H1 (cell line): ENCODE measurements around the gene CUX1. TPM values are rescaled to one million over a fixed set of nuclear protein-coding genes. Genes with fewer than 3 reads are reported as not detected.

Experiments used
- CTCF ChIA-PET: fragments of 300-600 bp; sonication (Branson Sonifier 250); formaldehyde crosslinking; loops from one replicate; lab custom pipeline; 2021; ENCODE audit not compliant: partially characterized antibody; lab: Charles Lee
- POLR2A ChIA-PET: fragments of 300-600 bp; sonication (Branson Sonifier 250); formaldehyde crosslinking; loops from one replicate; lab custom pipeline; 2021; ENCODE audit warnings: inconsistent platforms; ENCODE audit not compliant: partially characterized antibody; lab: Charles Lee
- DNase-seq, 2 experiments: peaks; one replicate each; pipeline versions ENCODE4 v3.0.0 to v3.0.0-alpha.2; 2010 to 2022; ENCODE audit warnings: low spot score in 2 of 2, low read depth in 1 of 2, mixed read lengths in 1 of 2
- FAIRE-seq: peaks from 2 replicates; lab custom pipeline; 2011; peaks lifted over from hg19 to GRCh38; lab: Jason Lieb, UNC
- H2AFZ ChIP-seq: 2 replicates; pipeline ENCODE4 v1.8.1; 2012; ENCODE audit warnings: low read length, inconsistent platforms
- H2AK5ac ChIP-seq: 2 replicates; pipeline ENCODE4 v1.6.1; 2013; ENCODE audit warnings: low read depth, low read length
- H2BK120ac ChIP-seq: replicated peaks from 2 replicates; pipeline ENCODE3; 2013; ENCODE audit warnings: low read depth, low read length, inconsistent platforms
- H2BK12ac ChIP-seq: 2 replicates; pipeline ENCODE4 v1.6.1; 2013; ENCODE audit warnings: low read depth, low read length
- H2BK15ac ChIP-seq: 2 replicates; pipeline ENCODE4 v1.6.1; 2013; ENCODE audit warnings: low read length
- H2BK20ac ChIP-seq: 2 replicates; pipeline ENCODE4 v1.6.1; 2013; ENCODE audit warnings: low read length
- H2BK5ac ChIP-seq: 2 replicates; pipeline ENCODE4 v1.6.1; 2013; ENCODE audit warnings: low read depth, low read length
- H3K14ac ChIP-seq: 2 replicates; pipeline ENCODE4 v1.6.1; 2013; ENCODE audit warnings: inconsistent platforms; ENCODE audit not compliant: insufficient read length
- H3K18ac ChIP-seq: 2 replicates; pipeline ENCODE4 v1.6.1; 2013; ENCODE audit warnings: low read length; ENCODE audit errors: extremely low read depth
- H3K23ac ChIP-seq: 2 replicates; pipeline ENCODE4 v1.6.1; 2013; ENCODE audit warnings: inconsistent platforms; ENCODE audit not compliant: insufficient read length
- H3K23me2 ChIP-seq: 2 replicates; pipeline ENCODE4 v1.6.1; 2013; ENCODE audit warnings: low read depth, low read length
- H3K27ac ChIP-seq: 2 replicates; pipeline ENCODE4 v1.6.1; 2011; ENCODE audit warnings: low read depth, low read length, inconsistent platforms
- H3K27me3 ChIP-seq, 4 experiments: replicated peaks in 1 of 4; 1 replicate in 1 of 4; 2 replicates in 3 of 4; pipeline versions ENCODE4 v1.6.1 to v1.8.1; 2011 to 2013; ENCODE audit warnings: low read length in 3 of 4, mild to moderate bottlenecking in 3 of 4, inconsistent platforms in 2 of 4, mixed read lengths in 2 of 4, moderate library complexity in 1 of 4; ENCODE audit not compliant: control insufficient read depth in 3 of 4, insufficient read depth in 3 of 4; ENCODE audit errors: extremely low read depth in 1 of 4
- H3K36me3 ChIP-seq, 4 experiments: 2 replicates each; pipeline versions ENCODE4 v1.6.1 to v1.8.1; 2011 to 2013; ENCODE audit warnings: mild to moderate bottlenecking in 4 of 4, low read length in 3 of 4, moderate library complexity in 2 of 4, control low read depth in 1 of 4, inconsistent platforms in 1 of 4; ENCODE audit not compliant: insufficient read depth in 4 of 4, control insufficient read depth in 2 of 4
- H3K4ac ChIP-seq: replicated peaks from 2 replicates; pipeline ENCODE3; 2013; ENCODE audit warnings: low read length, low read depth, mixed read lengths, inconsistent platforms; ENCODE audit not compliant: insufficient read length
- H3K4me1 ChIP-seq, 4 experiments: replicated peaks in 1 of 4; 1 replicate in 1 of 4; 2 replicates in 3 of 4; pipeline versions ENCODE4 v1.6.1 to v1.8.1; 2011 to 2013; ENCODE audit warnings: low read length in 3 of 4, inconsistent platforms in 2 of 4, mixed read lengths in 1 of 4; ENCODE audit not compliant: insufficient read depth in 4 of 4, control insufficient read depth in 3 of 4
- H3K4me2 ChIP-seq, 2 experiments: 2 replicates each; pipeline versions ENCODE4 v1.6.1 to v1.8.1; 2011 to 2013; ENCODE audit warnings: low read depth in 2 of 2, low read length in 2 of 2, control low read depth in 1 of 2, inconsistent platforms in 1 of 2, mild to moderate bottlenecking in 1 of 2; ENCODE audit not compliant: insufficient read depth in 1 of 2
- H3K4me3 ChIP-seq, 4 experiments: fragments of 200-600, 300-600 bp in 1 of 4; sonication (generic), shearing (Covaris generic), sonication (Bioruptor Twin) in 1 of 4; 2 replicates each; pipeline versions ENCODE4 v1.5.1 to v1.8.1; 2011 to 2016; ENCODE audit warnings: low read length in 4 of 4, low read depth in 3 of 4, control low read depth in 2 of 4, inconsistent platforms in 2 of 4, mild to moderate bottlenecking in 2 of 4, mixed read lengths in 1 of 4, moderate library complexity in 1 of 4; ENCODE audit not compliant: insufficient read depth in 2 of 4; ENCODE audit errors: extremely low read depth in 1 of 4
- H3K56ac ChIP-seq: replicated peaks from 2 replicates; pipeline ENCODE3; 2013; ENCODE audit warnings: low read depth, mild to moderate bottlenecking, mixed read lengths, low read length, inconsistent platforms; ENCODE audit not compliant: insufficient read length
- H3K79me1 ChIP-seq: 2 replicates; pipeline ENCODE4 v1.6.1; 2013; ENCODE audit warnings: low read depth, low read length, control low read depth
- H3K79me2 ChIP-seq, 2 experiments: 2 replicates each; pipeline versions ENCODE4 v1.6.1 to v1.8.1; 2012 to 2013; ENCODE audit warnings: low read length in 2 of 2, mild to moderate bottlenecking in 2 of 2, inconsistent platforms in 1 of 2; ENCODE audit not compliant: insufficient read depth in 2 of 2, control insufficient read depth in 1 of 2
- H3K9ac ChIP-seq, 4 experiments: replicated peaks in 1 of 4; 1 replicate in 1 of 4; 2 replicates in 3 of 4; pipeline versions ENCODE4 v1.6.1 to v1.8.1; 2011 to 2013; ENCODE audit warnings: low read depth in 3 of 4, low read length in 3 of 4, control low read depth in 2 of 4, mild to moderate bottlenecking in 2 of 4, moderate library complexity in 2 of 4, inconsistent platforms in 1 of 4; ENCODE audit errors: extremely low read depth in 1 of 4
- H3K9me3 ChIP-seq, 2 experiments: 2 replicates each; pipeline versions ENCODE4 v1.6.1 to v1.8.1; 2012 to 2013; ENCODE audit warnings: mild to moderate bottlenecking in 2 of 2, moderate library complexity in 2 of 2, control low read depth in 1 of 2, inconsistent platforms in 1 of 2, low read depth in 1 of 2, low read length in 1 of 2, mixed read lengths in 1 of 2; ENCODE audit not compliant: insufficient read depth in 2 of 2
- H4K20me1 ChIP-seq, 2 experiments: replicated peaks in 1 of 2; 2 replicates each; pipeline versions ENCODE3 to v1.8.1; 2011 to 2013; ENCODE audit warnings: inconsistent platforms in 2 of 2, low read length in 2 of 2, mild to moderate bottlenecking in 1 of 2; ENCODE audit not compliant: insufficient read depth in 2 of 2, control insufficient read depth in 1 of 2
- H4K5ac ChIP-seq: 2 replicates; pipeline ENCODE4 v1.6.1; 2013; ENCODE audit warnings: low read length, low read depth, mixed read lengths, inconsistent platforms; ENCODE audit not compliant: insufficient read length
- H4K8ac ChIP-seq: 2 replicates; pipeline ENCODE4 v1.8.0; 2013; ENCODE audit warnings: mild to moderate bottlenecking, moderate library complexity, low read length, inconsistent platforms; ENCODE audit not compliant: insufficient read depth; ENCODE audit errors: extremely low read depth
- H4K91ac ChIP-seq: replicated peaks from 2 replicates; pipeline ENCODE3; 2013; ENCODE audit warnings: low read length, mixed read lengths, inconsistent platforms; ENCODE audit not compliant: insufficient read length
- ASH2L ChIP-seq: fragments of 200-600, 300-600 bp; sonication (generic); IDR thresholded peaks from one replicate; pipeline ENCODE4 v1.7.1; 2017; ENCODE audit warnings: low read length
- EGR1 ChIP-seq: IDR thresholded peaks from 2 replicates; pipeline ENCODE4 v1.6.1; 2011; ENCODE audit warnings: low read depth, low read length, borderline replicate concordance
- GABPA ChIP-seq: IDR thresholded peaks from 2 replicates; pipeline ENCODE4 v1.6.1; 2011; ENCODE audit warnings: mild to moderate bottlenecking, low read length, moderate library complexity, borderline replicate concordance; ENCODE audit not compliant: insufficient read depth
- GTF2F1 ChIP-seq: IDR thresholded peaks from 2 replicates; pipeline ENCODE4 v1.6.1; 2012; ENCODE audit warnings: low read depth, low read length, improper control_type of control experiment, borderline replicate concordance
- HDAC6 ChIP-seq: IDR thresholded peaks from one replicate; pipeline ENCODE4 v1.7.1; 2012; ENCODE audit warnings: low read depth, mild to moderate bottlenecking, inconsistent platforms, low read length, moderate library complexity
- JUN ChIP-seq: IDR thresholded peaks from 2 replicates; pipeline ENCODE4 v1.6.1; 2011; ENCODE audit warnings: low read depth, mild to moderate bottlenecking, improper control_type of control experiment, low read length
- KDM5A ChIP-seq: fragments of 200-600 bp; IDR thresholded peaks from 2 replicates; pipeline ENCODE4 v1.7.1; 2012; ENCODE audit warnings: mild to moderate bottlenecking, low read length, inconsistent platforms, mixed read lengths
- NANOG ChIP-seq: IDR thresholded peaks from 2 replicates; pipeline ENCODE4 v1.6.1; 2011; ENCODE audit warnings: low read length, low read depth, mild to moderate bottlenecking, inconsistent platforms; ENCODE audit not compliant: insufficient read depth, poor library complexity, severe bottlenecking
- PHF8 ChIP-seq: fragments of 200-600 bp; sonication (generic); conservative IDR thresholded peaks from 2 replicates; pipeline ENCODE4 v1.7.1; 2012; ENCODE audit warnings: low read depth, mild to moderate bottlenecking, inconsistent platforms, low read length, moderate library complexity
- POLR2AphosphoS5 ChIP-seq: IDR thresholded peaks from 2 replicates; pipeline ENCODE4 v1.6.1; 2011; ENCODE audit warnings: low read depth, low read length
- RNF2 ChIP-seq: fragments of 200-900, 300-1000 bp; sonication (generic); IDR thresholded peaks from 2 replicates; pipeline ENCODE4 v1.7.1; 2016; ENCODE audit warnings: borderline replicate concordance, low read depth, mild to moderate bottlenecking, antibody characterized with exemption, low read length; ENCODE audit not compliant: poor library complexity, severe bottlenecking; ENCODE audit errors: missing control alignments
- SUZ12 ChIP-seq: fragments of 200-600 bp; sonication (generic); IDR thresholded peaks from 2 replicates; pipeline ENCODE4 v1.6.1; 2012; ENCODE audit warnings: mild to moderate bottlenecking, inconsistent platforms, low read length, moderate library complexity, mixed read lengths
- WGBS, 2 experiments: shearing (Covaris generic) in 1 of 2; methylation state at CpG; one replicate each; pipeline versions ENCODE4 v1.1.6 to v1.1.7; 2013 to 2015; ENCODE audit warnings: low lambda C conversion rate in 2 of 2, mixed read lengths in 2 of 2, inconsistent platforms in 1 of 2, low coverage in 1 of 2, missing lambda C conversion rate in 1 of 2; ENCODE audit not compliant: insufficient replicate concordance in 2 of 2, insufficient coverage in 1 of 2, insufficient read length in 1 of 2; ENCODE audit errors: extremely low coverage in 1 of 2, missing lambda C conversion rate in 1 of 2; 5-methylcytosine and 5-hydroxymethylcytosine counted together
- polyA plus RNA-seq, 7 experiments: library from polyadenylated mRNA; depleted of rRNA in 3 of 7; stranded (reverse) in 5 of 7; unstranded in 2 of 7; fragments of >200 nt in 5 of 7; fragments of 200-250 nt in 2 of 7; gene quantifications; 1 replicate in 5 of 7; 2 replicates in 1 of 7; 4 replicates in 1 of 7; pipeline versions ENCODE4 v1.2.1 to v1.2.3, GENCODE V29; 2011 to 2013; ENCODE audit warnings: missing spikeins in 2 of 7, mixed read lengths in 2 of 7
- total RNA-seq: library from RNA; stranded (reverse); fragmentation: NEBNext Ultra II Directional; extraction: Animal tissue kit (Norgen Biotek cat#: 25700); gene quantifications from 2 replicates; pipeline ENCODE4 v1.2.1, GENCODE V29; 2021

The CUX1 gene
- total and polyA plus RNA-seq, 2 of the 8 experiments (the other 6 are each of a cell fraction or from before 2014, with no cell fraction given), result 21.6 to 65.9 TPM

GRCh38 chr7:102068846-102069245, 251.4 kb downstream of the CUX1 start:
- peaks cover 4 to 6% of the 10 kb centered on the region in 2 experiments for H4K20me1 ChIP-seq
- H2AFZ ChIP-seq, result no peak overlapping the region
- CTCF ChIA-PET, result interaction anchor here (0.5 to 1.9 kb wide), 3 partner anchors 25 to 310 kb away, joined by 3 to 7 read pairs (median 3); no protein-coding TSS in a partner anchor
- FAIRE-seq (no peak), DNase-seq (no peak)
- no peak overlapping the region for H3K23ac ChIP-seq
- no peak overlapping the region for H3K56ac ChIP-seq
- no peak overlapping the region for H3K18ac ChIP-seq
- H3K27ac ChIP-seq, result no peak overlapping the region; the same call in 1 of the 2 replicates
- H3K79me1 ChIP-seq, result peaks cover 2% of the 10 kb centered on the region; the same call in 1 of the 2 replicates
- H3K23me2 ChIP-seq, result no peaks in the 10 kb centered on the region
- no peak overlapping the region for H3K4me2 ChIP-seq
- WGBS, 2 experiments, result 89% methylated on average over 14 of the region's 14 CpGs; no CpG with 5 or more reads in 1 of the 2 experiments
- POLR2A ChIA-PET, result no interaction called here
- no peak overlapping the region for H3K14ac ChIP-seq
- peaks cover 5 to 7% of the 10 kb centered on the region in 2 experiments; a peak in 2 of 4 replicates for H3K9me3 ChIP-seq
- peaks cover 0 to 6% of the 10 kb centered on the region in 2 experiments; a peak in 1 of 4 replicates for H3K79me2 ChIP-seq
- H4K91ac ChIP-seq, result no peak overlapping the region
- H4K5ac ChIP-seq, result no peak overlapping the region
- H3K27me3 ChIP-seq, result no peaks in the 10 kb centered on the region
- H2BK20ac ChIP-seq, result 0 out of 2 replicates have a peak overlapping the region, but pooled peaks have one; percentile 7
- no peak overlapping the region for H3K4ac ChIP-seq
- H4K8ac ChIP-seq, result no peak overlapping the region
- H3K4me3 ChIP-seq, result no peak overlapping the region
- peaks cover 2 to 10% (median 5%) of the 10 kb centered on the region in 4 experiments; a peak in 4 of 8 replicates for H3K36me3 ChIP-seq
- H2BK5ac ChIP-seq, result no peak overlapping the region
- H3K4me1 ChIP-seq, result peaks cover 7 to 9% (median 8%) of the 10 kb centered on the region in 4 experiments
- peak overlapping the region; percentile 67; the same call in 1 of the 2 replicates for H2BK15ac ChIP-seq
- no peak overlapping the region; a peak in 1 of 7 replicates for H3K9ac ChIP-seq
- no peak overlapping the region for H2AK5ac ChIP-seq
- no peak overlapping the region for H2BK120ac ChIP-seq
- no peak overlapping the region for H2BK12ac ChIP-seq
- TF ChIP-seq JUN (no peak), ASH2L (no peak), KDM5A (no peak), RNF2 (no peak), NANOG (no peak), HDAC6 (no peak), SUZ12 (no peak), GABPA (no peak), PHF8 (no peak), EGR1 (no peak), POLR2AphosphoS5 (no peak), GTF2F1 (no peak)
